ENCODE measurements around the gene GMCL1. TPM values are rescaled to one million over a fixed set of nuclear protein-coding genes. Genes with fewer than 3 reads are reported as not detected.

GMCL1 gene
- total and polyA plus RNA-seq, 2 of the 13 experiments (the other 11 are each of a cell fraction or from before 2014, with no cell fraction given) = 18.7 to 24.0 TPM

GRCh38 chr2:69914164-69914949 lies 84.9 kb downstream of the GMCL1 start (continued):
- TF ChIP-seq CAMTA2 (CRISPR knock-in tag; IDR thresholded peaks at IDR 0.05; ENCODE audit: borderline replicate concordance) (no peak), BCLAF1 (IDR thresholded peaks at IDR 0.05) (no peak), NPAS2 (CRISPR knock-in tag; IDR thresholded peaks at IDR 0.05; ENCODE audit: borderline replicate concordance) (no peak), KLF16 (CRISPR knock-in tag; IDR thresholded peaks at IDR 0.05) (peak in 1 of 2 experiments; percentile 96; a peak in 2 of 4 replicates), NCOA1 (CRISPR knock-in tag; IDR thresholded peaks at IDR 0.05) (peak; percentile 87; the same call in 1 of the 2 replicates), DBP (CRISPR knock-in tag; IDR thresholded peaks at IDR 0.05; ENCODE audit: not compliant biosample characterization) (peak; percentile 48), ZNF747 (CRISPR knock-in tag; IDR thresholded peaks at IDR 0.05; ENCODE audit: borderline replicate concordance) (peak; percentile 94), ZNF678 (CRISPR knock-in tag; IDR thresholded peaks at IDR 0.05) (peak; percentile 99), SATB2 (CRISPR knock-in tag; IDR thresholded peaks at IDR 0.05) (peak; percentile 93), ZNF441 (CRISPR knock-in tag; IDR thresholded peaks at IDR 0.05; ENCODE audit: borderline replicate concordance) (peak; percentile 86; the same call in 1 of the 2 replicates), ZNF883 (CRISPR knock-in tag; IDR thresholded peaks at IDR 0.05; ENCODE audit: not compliant biosample characterization) (peak; percentile 91), RERE (CRISPR knock-in tag; IDR thresholded peaks at IDR 0.05; ENCODE audit: low read depth) (no peak; the same call in 1 of the 2 replicates), SKI (IDR thresholded peaks at IDR 0.05; ENCODE audit: partially characterized antibody) (peak; percentile 24), SMARCE1 (IDR thresholded peaks at IDR 0.05; ENCODE audit: borderline replicate concordance) (no peak), SRSF9 (IDR thresholded peaks at IDR 0.05; ENCODE audit: borderline replicate concordance, insufficient read depth, low read depth, low read length, poor library complexity, severe bottlenecking) (no peak), RBM22 (optimal IDR thresholded peaks at IDR 0.05; ENCODE audit: low read length) (peak; percentile 54), ZNF704 (CRISPR knock-in tag; IDR thresholded peaks at IDR 0.05; ENCODE audit: borderline replicate concordance) (peak; percentile 86; the same call in 1 of the 2 replicates), ZMAT3 (CRISPR knock-in tag; conservative IDR thresholded peaks at IDR 0.05) (peak; percentile 87)
